ENCODE measurements around the gene PAPSS1. TPM values are rescaled to one million over a fixed set of nuclear protein-coding genes. Genes with fewer than 3 reads are reported as not detected.

Gene PAPSS1
- total and polyA plus RNA-seq, 9 of the 15 experiments (the other 6 are each of a cell fraction or from before 2014, with no cell fraction given), result 21.1 to 53.9 (median 41.9) TPM

- Histone ChIP-seq H3K79me2 (ENCODE audit: control insufficient read depth, insufficient read depth, low read length) (peaks cover 46% of the 10 kb centered on the region), H3K4me2 (ENCODE audit: insufficient read depth, low read length) (peak overlapping the region; percentile 85), H3K9me3 (replicated peaks; ENCODE audit: control insufficient read depth, insufficient read depth, low read depth, low read length) (no peaks in the 10 kb centered on the region), H3K9ac (ENCODE audit: insufficient read depth in 1 of 2, low read depth in 2 of 2, low read length in 2 of 2) (peak overlapping the region in 1 of 2 experiments; percentile 60; a peak in 1 of 4 replicates), H2AFZ (ENCODE audit: low read depth, low read length) (0 out of 2 replicates have a peak overlapping the region, but pooled peaks have one; percentile 36), H3K4me3 (peak overlapping the region; percentile 89), H3K27ac (ENCODE audit: extremely low read depth, low read depth, low read length) (no peak overlapping the region), H3K4me1 (replicated peaks in 1 of 2; ENCODE audit: control insufficient read depth in 2 of 2, insufficient read depth in 2 of 2, low read length in 2 of 2) (peaks cover 5 to 9% of the 10 kb centered on the region in 2 experiments; a peak in 4 of 5 replicates), H3K36me3 (ENCODE audit: control insufficient read depth, insufficient read depth, low read length) (0 out of 3 replicates have a peak, but pooled peaks cover 4% of the 10 kb centered on the region), H3K9me1 (ENCODE audit: control insufficient read depth, insufficient read depth, low read length) (no peaks in the 10 kb centered on the region), H3K27me3 (ENCODE audit: control insufficient read depth in 2 of 2, insufficient read depth in 2 of 2, low read length in 2 of 2) (no peaks in the 10 kb centered on the region), H4K20me1 (replicated peaks; ENCODE audit: control insufficient read depth, insufficient read depth, low read length) (no peaks in the 10 kb centered on the region)
- no TSS peak for BruUV-seq (replicated peaks)
- ATAC-seq, result no peak
- no peak for DNase-seq (ENCODE audit: extremely low read depth in 1 of 4, low spot score in 3 of 4)
- no peak for FAIRE-seq
- 57% methylated on average over 10 of the region's 10 CpGs for WGBS (ENCODE audit: insufficient coverage, low coverage, missing lambda C conversion rate)
- intact Hi-C loops (cut with micrococcal nuclease), result no loop called here
- in situ Hi-C loops (cut with MboI), result loop anchor here (25.0 kb wide), 1 partner anchor 1406 kb away; the partner anchor contains the start of genes AIMP1 and TBCK
- TF ChIP-seq TGIF2 (CRISPR knock-in tag; IDR thresholded peaks at IDR 0.05) (no peak), ZNF263 (CRISPR knock-in tag; IDR thresholded peaks at IDR 0.05; ENCODE audit: borderline replicate concordance) (no peak), SETDB1 (IDR thresholded peaks at IDR 0.05; ENCODE audit: low read length) (no peak), CBX5 (IDR thresholded peaks at IDR 0.05; ENCODE audit: borderline replicate concordance, low read depth) (no peak)
- ChIA-PET POLR2A (no interaction called here), CTCF (ENCODE audit: low intra/inter-chr PET ratio) (no interaction called here)
Measured at GRCh38 chr4:107718351-107718965, 1.6 kb downstream of the PAPSS1 start.

- H3K27ac ChIP-seq (ENCODE audit: extremely low read depth, low read depth, low read length), result no peak overlapping the region
- POLR2A ChIA-PET, result no interaction called here
- no peak for TF ChIP-seq CAMTA2 (CRISPR knock-in tag; conservative IDR thresholded peaks at IDR 0.05)
- TF ChIP-seq SUPT5H (IDR thresholded peaks at IDR 0.05), result no peak
- no peak for TF ChIP-seq CREB1 (IDR thresholded peaks at IDR 0.05)
- no peak for TF ChIP-seq CREB1 (CRISPR knock-in tag; IDR thresholded peaks at IDR 0.05)
- no peak for TF ChIP-seq FOXP1 (CRISPR knock-in tag; IDR thresholded peaks at IDR 0.05)
- no peak for TF ChIP-seq EZH2 (IDR thresholded peaks at IDR 0.05; ENCODE audit: borderline replicate concordance, low read depth, low read length)
- TF ChIP-seq CTBP1 (IDR thresholded peaks at IDR 0.05; ENCODE audit: borderline replicate concordance), result no peak
- no peak for TF ChIP-seq RFX7 (CRISPR knock-in tag; IDR thresholded peaks at IDR 0.05)
- no peak for TF ChIP-seq KHSRP (IDR thresholded peaks at IDR 0.05)
- no peak for TF ChIP-seq HES1 (IDR thresholded peaks at IDR 0.05; ENCODE audit: low read depth)
- TF ChIP-seq CBFB (CRISPR knock-in tag; IDR thresholded peaks at IDR 0.05), result no peak
- TF ChIP-seq ZNF239 (CRISPR knock-in tag; IDR thresholded peaks at IDR 0.05), result no peak
- TF ChIP-seq TRIM25 (IDR thresholded peaks at IDR 0.05; ENCODE audit: borderline replicate concordance), result no peak
- in situ Hi-C loops (cut with MboI), result loop anchor here (25.0 kb wide), 1 partner anchor 1402 kb away; the partner anchor contains the start of genes AIMP1 and TBCK
- WGBS (ENCODE audit: insufficient coverage, low coverage, missing lambda C conversion rate), result 62% methylated on average over 3 of the region's 3 CpGs
- H3K4me1 ChIP-seq (replicated peaks in 1 of 2; ENCODE audit: control insufficient read depth in 2 of 2, insufficient read depth in 2 of 2, low read length in 2 of 2), result peaks cover 2 to 10% of the 10 kb centered on the region in 2 experiments; a peak in 4 of 5 replicates
- no peaks in the 10 kb centered on the region for H3K9me1 ChIP-seq (ENCODE audit: control insufficient read depth, insufficient read depth, low read length)
- no peak overlapping the region for H3K9ac ChIP-seq (ENCODE audit: insufficient read depth in 1 of 2, low read depth in 2 of 2, low read length in 2 of 2)
- H2AFZ ChIP-seq (ENCODE audit: low read depth, low read length), result no peak overlapping the region
- no peak overlapping the region for H3K4me2 ChIP-seq (ENCODE audit: insufficient read depth, low read length)
- intact Hi-C loops (cut with micrococcal nuclease), result no loop called here
- no peak for FAIRE-seq
- H3K79me2 ChIP-seq (ENCODE audit: control insufficient read depth, insufficient read depth, low read length), result peaks cover 44% of the 10 kb centered on the region
- no peak for DNase-seq (ENCODE audit: extremely low read depth in 1 of 4, low spot score in 3 of 4)
- BruUV-seq (replicated peaks), result no TSS peak
- CTCF ChIA-PET (ENCODE audit: low intra/inter-chr PET ratio), result no interaction called here
- no peaks in the 10 kb centered on the region for H4K20me1 ChIP-seq (replicated peaks; ENCODE audit: control insufficient read depth, insufficient read depth, low read length)
- H3K4me3 ChIP-seq, result no peak overlapping the region
- H3K27me3 ChIP-seq (ENCODE audit: control insufficient read depth in 2 of 2, insufficient read depth in 2 of 2, low read length in 2 of 2), result no peaks in the 10 kb centered on the region
- no peak for ATAC-seq
- H3K36me3 ChIP-seq (ENCODE audit: control insufficient read depth, insufficient read depth, low read length), result 0 out of 3 replicates have a peak, but pooled peaks cover 4% of the 10 kb centered on the region
- no peaks in the 10 kb centered on the region for H3K9me3 ChIP-seq (replicated peaks; ENCODE audit: control insufficient read depth, insufficient read depth, low read depth, low read length)
Measured at GRCh38 chr4:107714256-107714655, 5.8 kb downstream of the PAPSS1 start.

Data from K562 (cell line).